K562 (cell line): ENCODE data around the gene EIF2AK2.

Experiments used
- E2F1 ChIP-seq: sonication (generic); formaldehyde crosslinking; IDR thresholded peaks from 2 replicates; pipeline ENCODE4 v1.8.1; 2023; ENCODE audit warnings: mild to moderate bottlenecking, missing genetic modification reagents, moderate library complexity
- ELK1 ChIP-seq: sonication (generic); formaldehyde crosslinking; IDR thresholded peaks from 2 replicates; pipeline ENCODE4 v1.8.1; 2022; ENCODE audit warnings: missing genetic modification reagents
- JUN ChIP-seq, 2 experiments: sonication (generic) in 1 of 2; formaldehyde crosslinking in 1 of 2; IDR thresholded peaks; 2 replicates each; pipeline versions ENCODE4 v1.6.1 to v1.8.0; 2012 to 2022; ENCODE audit warnings: borderline replicate concordance in 2 of 2, mild to moderate bottlenecking in 2 of 2, improper control_type of control experiment in 1 of 2, low read depth in 1 of 2, low read length in 1 of 2, missing genetic modification reagents in 1 of 2
- MYC ChIP-seq, 2 experiments: fragments of 250-450 bp in 1 of 2; sonication (Bioruptor Pico) in 1 of 2; IDR thresholded peaks; 2 replicates each; pipeline versions ENCODE4 v1.5.1 to v1.6.1; 2012 to 2021; ENCODE audit warnings: low read depth in 2 of 2, borderline replicate concordance in 1 of 2, improper control_type of control experiment in 1 of 2, low read length in 1 of 2, mild to moderate bottlenecking in 1 of 2, moderate library complexity in 1 of 2
- MYNN ChIP-seq, 2 experiments: sonication (generic); formaldehyde crosslinking in 1 of 2; IDR thresholded peaks; 2 replicates each; pipeline versions ENCODE4 v1.5.0 to v1.6.1; 2016 to 2020; ENCODE audit warnings: antibody characterized with exemption in 1 of 2, missing genetic modification reagents in 1 of 2
- POLR2A ChIP-seq: fragments of 450-650 bp; conservative IDR thresholded peaks from 2 replicates; pipeline ENCODE4 v1.6.1; 2016
- SP2 ChIP-seq: IDR thresholded peaks from 2 replicates; pipeline ENCODE4 v1.6.1; 2011; ENCODE audit warnings: mild to moderate bottlenecking, low read depth, low read length, moderate library complexity; ENCODE audit not compliant: poor library complexity, severe bottlenecking; ENCODE audit errors: extremely low read depth
- ZBTB7A ChIP-seq: IDR thresholded peaks from 2 replicates; pipeline ENCODE4 v1.6.1; 2011; ENCODE audit warnings: low read depth, mild to moderate bottlenecking, low read length, moderate library complexity, borderline replicate concordance; ENCODE audit not compliant: control insufficient read depth

GRCh38 chr2:37198681-37199065 lies 41.9 kb upstream of the EIF2AK2 start:
- no peak for TF ChIP-seq MYC (IDR thresholded peaks at IDR 0.05; ENCODE audit: low read depth, low read length)
- TF ChIP-seq MYC (CRISPR knock-in tag; IDR thresholded peaks at IDR 0.05; ENCODE audit: borderline replicate concordance, low read depth) = no peak
- no peak for TF ChIP-seq SP2
- TF ChIP-seq E2F1 = no peak
- TF ChIP-seq ELK1 (CRISPR knock-in tag) = no peak
- no peak for TF ChIP-seq MYNN (IDR thresholded peaks at IDR 0.05)
- no peak for TF ChIP-seq MYNN (CRISPR knock-in tag; IDR thresholded peaks at IDR 0.05)
- TF ChIP-seq JUN (IDR thresholded peaks at IDR 0.05; ENCODE audit: borderline replicate concordance, low read depth, low read length) = no peak
- TF ChIP-seq JUN (CRISPR knock-in tag; IDR thresholded peaks at IDR 0.05; ENCODE audit: borderline replicate concordance) = no peak
- TF ChIP-seq POLR2A = no peak
- TF ChIP-seq ZBTB7A = no peak
